GM12875 (cell line): ENCODE results near the gene SNAP23.
A peak's percentile ranks its signal among the peaks of the same experiment; 100 is the strongest.

Source experiments
- H3K4me3 ChIP-seq: one replicate; pipeline ENCODE4 v1.5.1; 2011; ENCODE audit warnings: low read depth, low read length, control low read depth
- TF ChIP-seq, protein P1 (sequence below): IDR thresholded peaks from 2 replicates; pipeline ENCODE4 v1.5.1; 2011; ENCODE audit warnings: low read depth, mild to moderate bottlenecking, control low read depth, inconsistent platforms, low read length, moderate library complexity, borderline replicate concordance; ENCODE audit not compliant: insufficient read depth

Gene SNAP23

DNA sequence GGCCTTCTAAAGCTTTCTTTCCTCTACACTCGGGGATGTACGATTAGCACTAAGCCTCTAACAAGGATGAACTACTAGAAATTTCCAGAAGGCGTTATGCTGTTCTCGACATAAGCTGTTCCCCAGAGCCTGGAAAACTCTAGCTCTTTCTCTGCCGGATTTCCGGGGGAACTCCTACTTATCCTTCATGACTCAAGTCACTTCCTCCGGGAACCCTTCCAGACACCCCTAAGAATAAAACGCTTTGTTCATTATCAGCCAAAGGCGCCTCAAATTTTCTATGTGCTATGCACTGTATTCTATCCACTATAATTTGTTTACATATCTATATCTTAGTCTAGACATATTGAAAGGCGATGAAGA lies 455 bp upstream of the SNAP23 start:
- TF ChIP-seq, protein P1, sequence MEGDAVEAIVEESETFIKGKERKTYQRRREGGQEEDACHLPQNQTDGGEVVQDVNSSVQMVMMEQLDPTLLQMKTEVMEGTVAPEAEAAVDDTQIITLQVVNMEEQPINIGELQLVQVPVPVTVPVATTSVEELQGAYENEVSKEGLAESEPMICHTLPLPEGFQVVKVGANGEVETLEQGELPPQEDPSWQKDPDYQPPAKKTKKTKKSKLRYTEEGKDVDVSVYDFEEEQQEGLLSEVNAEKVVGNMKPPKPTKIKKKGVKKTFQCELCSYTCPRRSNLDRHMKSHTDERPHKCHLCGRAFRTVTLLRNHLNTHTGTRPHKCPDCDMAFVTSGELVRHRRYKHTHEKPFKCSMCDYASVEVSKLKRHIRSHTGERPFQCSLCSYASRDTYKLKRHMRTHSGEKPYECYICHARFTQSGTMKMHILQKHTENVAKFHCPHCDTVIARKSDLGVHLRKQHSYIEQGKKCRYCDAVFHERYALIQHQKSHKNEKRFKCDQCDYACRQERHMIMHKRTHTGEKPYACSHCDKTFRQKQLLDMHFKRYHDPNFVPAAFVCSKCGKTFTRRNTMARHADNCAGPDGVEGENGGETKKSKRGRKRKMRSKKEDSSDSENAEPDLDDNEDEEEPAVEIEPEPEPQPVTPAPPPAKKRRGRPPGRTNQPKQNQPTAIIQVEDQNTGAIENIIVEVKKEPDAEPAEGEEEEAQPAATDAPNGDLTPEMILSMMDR = no peak
- H3K4me3 ChIP-seq = peak overlapping the region; percentile 81

DNA sequence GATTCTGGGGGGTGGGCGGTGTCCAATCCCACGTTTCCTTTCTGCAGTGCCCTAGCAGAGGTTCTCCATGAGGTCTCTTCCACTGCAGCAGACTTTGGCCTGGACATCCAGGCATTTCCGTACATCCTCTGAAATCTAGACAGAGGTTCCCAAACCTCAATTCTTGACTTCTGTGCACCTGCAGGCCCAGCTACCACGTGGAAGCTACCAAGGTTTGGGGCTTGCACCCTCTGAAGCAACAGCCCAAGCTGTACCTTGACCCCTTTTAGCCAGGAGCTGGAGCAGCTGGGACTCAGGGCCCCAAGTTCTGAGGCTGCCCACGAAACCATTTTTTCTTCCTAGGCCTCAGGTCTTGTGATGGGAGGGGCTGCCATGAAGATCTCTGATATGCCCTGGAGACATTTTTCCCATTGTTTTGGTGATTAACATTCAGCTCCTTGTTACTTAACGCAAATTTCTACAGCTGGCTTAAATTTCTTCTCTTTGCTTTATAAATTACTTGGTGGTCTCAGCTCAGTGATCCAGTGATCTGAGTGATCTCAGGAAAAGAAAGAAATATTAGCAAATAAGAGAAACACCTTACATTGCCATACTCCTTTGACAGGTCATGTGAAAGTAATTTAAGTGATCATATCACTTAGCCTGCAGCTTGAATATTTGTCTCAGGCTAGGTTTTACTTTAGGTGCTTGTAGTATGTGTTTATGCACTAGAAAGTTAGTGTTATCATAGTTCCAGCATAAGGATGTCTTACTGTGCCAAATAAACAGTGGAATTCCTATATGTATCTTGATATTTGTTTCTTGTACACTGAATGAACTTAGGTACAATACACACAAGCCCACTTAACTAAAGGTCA lies 3.0 kb downstream of the SNAP23 start:
- TF ChIP-seq, protein P1 = no peak
- H3K4me3 ChIP-seq = no peak overlapping the region

DNA sequence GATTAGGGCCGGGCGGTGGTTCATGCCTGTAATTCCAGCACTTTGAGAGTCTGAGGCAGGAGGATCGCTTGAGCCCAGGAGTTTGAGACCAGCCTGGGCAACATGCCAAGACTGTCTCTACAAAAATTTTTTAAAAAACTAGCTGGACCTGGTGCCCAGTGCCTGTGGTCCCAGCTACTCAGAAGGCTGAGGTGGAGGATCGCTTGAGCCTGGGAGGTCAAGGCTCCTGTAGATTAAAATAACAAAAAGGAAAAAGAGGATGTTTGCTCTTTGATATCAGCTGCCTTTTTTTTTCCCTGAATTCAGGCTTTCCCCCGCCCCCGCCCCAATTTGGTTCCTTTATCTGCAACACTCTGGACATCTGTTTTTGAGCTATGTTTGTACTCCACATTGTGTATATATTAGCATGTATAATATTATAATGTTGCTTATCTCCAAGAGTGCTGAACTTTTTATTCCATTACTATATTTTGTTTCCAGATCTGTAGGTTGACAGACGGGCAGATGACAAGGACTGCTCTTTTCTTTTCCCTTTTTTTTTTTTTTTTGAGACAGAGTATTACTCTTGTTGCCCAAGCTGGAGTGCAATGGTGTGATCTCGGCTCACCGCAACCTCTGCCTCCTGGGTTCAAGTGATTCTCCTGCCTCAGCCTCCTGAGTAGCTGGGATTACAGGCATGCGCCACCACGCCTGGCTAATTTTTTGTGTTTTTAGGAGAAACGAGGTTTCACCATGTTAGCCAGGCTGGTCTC lies 4.6 kb downstream of the SNAP23 start:
- H3K4me3 ChIP-seq = no peak overlapping the region
- TF ChIP-seq, protein P1 = no peak

GRCh38 chr15:42502477-42502876 lies 7.0 kb downstream of the SNAP23 start:
- TF ChIP-seq, protein P1 = no peak

DNA sequence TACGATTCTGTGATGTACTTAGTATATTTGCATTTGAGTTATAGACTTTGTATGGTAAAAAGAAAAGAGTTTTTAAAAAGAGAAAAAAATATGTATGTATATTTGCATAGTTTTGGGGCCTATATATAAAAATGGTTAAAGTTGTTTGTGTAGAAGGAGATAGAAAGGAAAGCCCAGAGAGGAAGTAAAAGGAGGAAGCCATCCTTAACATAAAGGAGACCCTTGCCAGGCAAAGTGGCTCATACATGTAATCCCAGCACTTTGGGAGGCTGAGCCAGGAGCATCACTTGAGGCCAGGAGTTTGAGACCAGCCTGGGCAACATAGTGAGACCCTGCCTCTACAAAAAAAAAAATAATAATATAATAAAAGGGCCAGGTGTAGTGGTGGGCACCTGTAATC lies 8.4 kb downstream of the SNAP23 start:
- no peak overlapping the region for H3K4me3 ChIP-seq
- TF ChIP-seq, protein P1 = no peak

More at GRCh38 chr15:42502477-42502876, 7.0 kb downstream of the SNAP23 start:
- H3K4me3 ChIP-seq = no peak overlapping the region

- TF ChIP-seq, protein P1 = no peak
- no peak overlapping the region for H3K4me3 ChIP-seq
These were observed 9.2 kb downstream of the SNAP23 start for GRCh38 chr15:42504631-42505030.
